Body of pancreas (tissue), 4 donors: ENCODE results near the gene PCDH9.

ENCODE experiments used
- CTCF ChIP-seq, 7 experiments: fragments of 450-650 bp in 4 of 7; fragments of 200-600 bp in 3 of 7; sonication (generic) in 3 of 7; IDR thresholded peaks; one replicate each; pipeline ENCODE4 v1.5.1; 2016 to 2019; ENCODE audit warnings: antibody characterized with exemption in 7 of 7
- POLR2A ChIP-seq, 3 donors: fragments of 450-650 bp; IDR thresholded peaks; one replicate each; pipeline ENCODE4 v1.6.1; 2016; ENCODE audit warnings: antibody characterized with exemption in 3 of 3, mild to moderate bottlenecking in 2 of 3

- no peak for TF ChIP-seq CTCF (IDR thresholded peaks at IDR 0.05)
- TF ChIP-seq POLR2A (IDR thresholded peaks at IDR 0.05) = no peak
Measured at GRCh38 chr13:66888698-66889097, 341.4 kb downstream of the PCDH9 start.
